Measurements from ENCODE around the gene DZIP3. TPM values are rescaled to one million over a fixed set of nuclear protein-coding genes. Genes with fewer than 3 reads are reported as not detected.

DZIP3 gene
- total and polyA plus RNA-seq, 2 experiments from 2014 or later = 28.7 to 32.0 TPM

- no peaks in the 10 kb centered on the region for H3K9me3 Mint-ChIP-seq
- H3K36me3 Mint-ChIP-seq (ENCODE audit: low read depth) = peaks cover 3% of the 10 kb centered on the region; the same call in 2 of the 3 replicates
- H3K79me2 ChIP-seq (replicated peaks; ENCODE audit: insufficient read depth) = peaks cover 82% of the 10 kb centered on the region
- ATAC-seq (no peak), DNase-seq (ENCODE audit: low spot score) (peak; percentile 7)
- no peaks in the 10 kb centered on the region for H3K9me2 ChIP-seq (ENCODE audit: insufficient read depth)
- peak overlapping the region; percentile 66 for H3K4me3 ChIP-seq
- no peaks in the 10 kb centered on the region for H3K27me3 ChIP-seq (ENCODE audit: insufficient read depth)
- peak overlapping the region; percentile 83 for H3K4me2 ChIP-seq
- H3K4me1 Mint-ChIP-seq = peaks cover 29% of the 10 kb centered on the region
- H3K4me1 ChIP-seq (ENCODE audit: insufficient read depth) = peaks cover 20% of the 10 kb centered on the region
- no peaks in the 10 kb centered on the region for H4K20me1 ChIP-seq (replicated peaks; ENCODE audit: insufficient read depth)
- no peaks in the 10 kb centered on the region for H3F3A ChIP-seq (replicated peaks; ENCODE audit: low read depth)
- peak overlapping the region; percentile 98 for H3K4me3 Mint-ChIP-seq
- no peaks in the 10 kb centered on the region for H3K36me3 ChIP-seq (ENCODE audit: insufficient read depth)
- H3K27ac ChIP-seq (ENCODE audit: low read depth) = no peak overlapping the region
- no peak overlapping the region for H2AFZ ChIP-seq
- TF ChIP-seq EZH2phosphoT487 (IDR thresholded peaks at IDR 0.05; ENCODE audit: unreplicated experiment) = no peak
- TF ChIP-seq ZNF331 (CRISPR knock-in tag; IDR thresholded peaks at IDR 0.05; ENCODE audit: low read depth) = no peak
- no peak for TF ChIP-seq NANOG (IDR thresholded peaks at IDR 0.05; ENCODE audit: borderline replicate concordance)
- no peak for TF ChIP-seq EZH2 (IDR thresholded peaks at IDR 0.05; ENCODE audit: low read depth, unreplicated experiment)
- TF ChIP-seq, protein P1, sequence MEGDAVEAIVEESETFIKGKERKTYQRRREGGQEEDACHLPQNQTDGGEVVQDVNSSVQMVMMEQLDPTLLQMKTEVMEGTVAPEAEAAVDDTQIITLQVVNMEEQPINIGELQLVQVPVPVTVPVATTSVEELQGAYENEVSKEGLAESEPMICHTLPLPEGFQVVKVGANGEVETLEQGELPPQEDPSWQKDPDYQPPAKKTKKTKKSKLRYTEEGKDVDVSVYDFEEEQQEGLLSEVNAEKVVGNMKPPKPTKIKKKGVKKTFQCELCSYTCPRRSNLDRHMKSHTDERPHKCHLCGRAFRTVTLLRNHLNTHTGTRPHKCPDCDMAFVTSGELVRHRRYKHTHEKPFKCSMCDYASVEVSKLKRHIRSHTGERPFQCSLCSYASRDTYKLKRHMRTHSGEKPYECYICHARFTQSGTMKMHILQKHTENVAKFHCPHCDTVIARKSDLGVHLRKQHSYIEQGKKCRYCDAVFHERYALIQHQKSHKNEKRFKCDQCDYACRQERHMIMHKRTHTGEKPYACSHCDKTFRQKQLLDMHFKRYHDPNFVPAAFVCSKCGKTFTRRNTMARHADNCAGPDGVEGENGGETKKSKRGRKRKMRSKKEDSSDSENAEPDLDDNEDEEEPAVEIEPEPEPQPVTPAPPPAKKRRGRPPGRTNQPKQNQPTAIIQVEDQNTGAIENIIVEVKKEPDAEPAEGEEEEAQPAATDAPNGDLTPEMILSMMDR (conservative IDR thresholded peaks at IDR 0.05; ENCODE audit: low read depth in 2 of 2) = no peak
- TF ChIP-seq CREB1 (CRISPR knock-in tag; IDR thresholded peaks at IDR 0.05; ENCODE audit: low read depth) = no peak
- TF ChIP-seq, protein P2, sequence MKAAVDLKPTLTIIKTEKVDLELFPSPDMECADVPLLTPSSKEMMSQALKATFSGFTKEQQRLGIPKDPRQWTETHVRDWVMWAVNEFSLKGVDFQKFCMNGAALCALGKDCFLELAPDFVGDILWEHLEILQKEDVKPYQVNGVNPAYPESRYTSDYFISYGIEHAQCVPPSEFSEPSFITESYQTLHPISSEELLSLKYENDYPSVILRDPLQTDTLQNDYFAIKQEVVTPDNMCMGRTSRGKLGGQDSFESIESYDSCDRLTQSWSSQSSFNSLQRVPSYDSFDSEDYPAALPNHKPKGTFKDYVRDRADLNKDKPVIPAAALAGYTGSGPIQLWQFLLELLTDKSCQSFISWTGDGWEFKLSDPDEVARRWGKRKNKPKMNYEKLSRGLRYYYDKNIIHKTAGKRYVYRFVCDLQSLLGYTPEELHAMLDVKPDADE (IDR thresholded peaks at IDR 0.05) = no peak
- TF ChIP-seq, protein P3, sequence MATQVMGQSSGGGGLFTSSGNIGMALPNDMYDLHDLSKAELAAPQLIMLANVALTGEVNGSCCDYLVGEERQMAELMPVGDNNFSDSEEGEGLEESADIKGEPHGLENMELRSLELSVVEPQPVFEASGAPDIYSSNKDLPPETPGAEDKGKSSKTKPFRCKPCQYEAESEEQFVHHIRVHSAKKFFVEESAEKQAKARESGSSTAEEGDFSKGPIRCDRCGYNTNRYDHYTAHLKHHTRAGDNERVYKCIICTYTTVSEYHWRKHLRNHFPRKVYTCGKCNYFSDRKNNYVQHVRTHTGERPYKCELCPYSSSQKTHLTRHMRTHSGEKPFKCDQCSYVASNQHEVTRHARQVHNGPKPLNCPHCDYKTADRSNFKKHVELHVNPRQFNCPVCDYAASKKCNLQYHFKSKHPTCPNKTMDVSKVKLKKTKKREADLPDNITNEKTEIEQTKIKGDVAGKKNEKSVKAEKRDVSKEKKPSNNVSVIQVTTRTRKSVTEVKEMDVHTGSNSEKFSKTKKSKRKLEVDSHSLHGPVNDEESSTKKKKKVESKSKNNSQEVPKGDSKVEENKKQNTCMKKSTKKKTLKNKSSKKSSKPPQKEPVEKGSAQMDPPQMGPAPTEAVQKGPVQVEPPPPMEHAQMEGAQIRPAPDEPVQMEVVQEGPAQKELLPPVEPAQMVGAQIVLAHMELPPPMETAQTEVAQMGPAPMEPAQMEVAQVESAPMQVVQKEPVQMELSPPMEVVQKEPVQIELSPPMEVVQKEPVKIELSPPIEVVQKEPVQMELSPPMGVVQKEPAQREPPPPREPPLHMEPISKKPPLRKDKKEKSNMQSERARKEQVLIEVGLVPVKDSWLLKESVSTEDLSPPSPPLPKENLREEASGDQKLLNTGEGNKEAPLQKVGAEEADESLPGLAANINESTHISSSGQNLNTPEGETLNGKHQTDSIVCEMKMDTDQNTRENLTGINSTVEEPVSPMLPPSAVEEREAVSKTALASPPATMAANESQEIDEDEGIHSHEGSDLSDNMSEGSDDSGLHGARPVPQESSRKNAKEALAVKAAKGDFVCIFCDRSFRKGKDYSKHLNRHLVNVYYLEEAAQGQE (IDR thresholded peaks at IDR 0.05; ENCODE audit: unreplicated experiment) = no peak
- TF ChIP-seq ZNF114 (CRISPR knock-in tag; IDR thresholded peaks at IDR 0.05) = no peak
- no peak for TF ChIP-seq STAT1 (IDR thresholded peaks at IDR 0.05; ENCODE audit: unreplicated experiment)
- TF ChIP-seq JUNB (IDR thresholded peaks at IDR 0.05; ENCODE audit: unreplicated experiment) = no peak
- TF ChIP-seq ZNF462 (CRISPR knock-in tag; IDR thresholded peaks at IDR 0.05) = no peak
- no peak for TF ChIP-seq POLR2AphosphoS5 (IDR thresholded peaks at IDR 0.05; ENCODE audit: low read depth)
- peaks cover 4% of the 10 kb centered on the region for H3K27me3 Mint-ChIP-seq (ENCODE audit: insufficient read depth, low read depth, poor library complexity)
- H3K27ac Mint-ChIP-seq = peak overlapping the region; percentile 100
Measured at GRCh38 chr3:108590460-108590859, 938 bp downstream of the DZIP3 start.
